ENCODE results near the gene ABHD16B. TPM values are rescaled to one million over a fixed set of nuclear protein-coding genes. Genes with fewer than 3 reads are reported as not detected.

ABHD16B gene
- total RNA-seq, 1 experiment from 2014 or later: not detected

DNA sequence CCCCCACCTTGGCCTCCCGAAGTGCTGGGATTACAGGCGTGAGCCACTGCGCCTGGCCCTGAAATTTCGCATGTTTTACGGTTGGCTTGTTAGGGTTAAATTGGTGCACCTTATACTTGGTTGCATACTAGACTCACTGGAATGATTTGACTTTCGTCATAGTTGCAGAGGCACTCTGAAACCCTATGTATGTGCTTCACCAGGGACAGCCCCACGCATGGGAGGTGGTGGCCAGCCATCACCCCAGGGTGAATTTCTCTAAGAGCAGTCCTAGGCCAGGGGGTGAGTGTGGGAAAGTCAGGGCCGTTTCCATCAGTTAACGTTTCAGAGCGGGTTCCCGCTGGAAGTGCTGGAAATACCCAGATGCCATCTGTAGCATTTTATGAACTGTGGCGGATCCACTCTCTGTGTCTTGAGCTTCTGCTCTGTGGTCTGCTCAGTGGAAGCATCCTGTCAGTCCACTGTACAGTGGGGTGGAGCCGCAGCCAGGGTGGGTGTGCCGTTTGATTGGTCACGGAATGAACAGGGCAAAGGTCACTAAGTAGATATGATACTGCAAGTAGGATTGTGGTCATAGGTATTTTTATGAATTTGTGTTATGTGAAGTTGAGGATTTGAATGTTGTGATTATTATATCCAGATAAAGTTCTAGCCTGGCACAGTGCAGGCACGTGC, 46.8 kb downstream of the ABHD16B start:
- Histone ChIP-seq H2AFZ (ENCODE audit: low read length) (no peak overlapping the region), H3K4me3 (ENCODE audit: low read length) (no peak overlapping the region), H3K9me3 (ENCODE audit: low read length) (no peaks in the 10 kb centered on the region), H3K27me3 (ENCODE audit: low read length) (no peaks in the 10 kb centered on the region), H3K4me2 (ENCODE audit: low read length) (no peak overlapping the region), H4K20me1 (ENCODE audit: low read length) (peaks cover 13% of the 10 kb centered on the region; the same call in 1 of the 2 replicates), H3K79me2 (ENCODE audit: low read length) (peaks cover 95% of the 10 kb centered on the region), H3K36me3 (ENCODE audit: low read depth, low read length) (0 out of 2 replicates have a peak, but pooled peaks cover 3% of the 10 kb centered on the region), H3K4me1 (ENCODE audit: insufficient read depth, low read length) (peaks cover 39% of the 10 kb centered on the region), H3K9ac (ENCODE audit: low read length) (no peak overlapping the region), H3K9me2 (replicated peaks; ENCODE audit: low read length) (no peaks in the 10 kb centered on the region), H3F3A (ENCODE audit: low read length, unreplicated experiment) (peaks cover 7% of the 10 kb centered on the region), H3K27ac (ENCODE audit: low read length) (no peak overlapping the region)
- TF ChIP-seq EZH2phosphoT487 (IDR thresholded peaks at IDR 0.05; ENCODE audit: borderline replicate concordance, low read length): no peak
- DNase-seq (no peak), ATAC-seq (no peak)
- ChIA-PET CTCF (interaction anchor here (0.7 kb wide), 1 partner anchor 48 kb away, joined by 3 read pairs; the partner anchor contains the start of gene UCKL1), POLR2A (ENCODE audit: unreplicated experiment) (no interaction called here)
- intact Hi-C loops (cut with micrococcal nuclease): no loop called here
- BruUV-seq (replicated peaks): no TSS peak

- Histone ChIP-seq H3K27ac (ENCODE audit: low read length) (peak overlapping the region; percentile 74), H3K4me2 (ENCODE audit: low read length) (peak overlapping the region; percentile 80), H3K9me2 (replicated peaks; ENCODE audit: low read length) (no peaks in the 10 kb centered on the region), H2AFZ (ENCODE audit: low read length) (peak overlapping the region; percentile 8; the same call in 1 of the 2 replicates), H3K27me3 (ENCODE audit: low read length) (no peaks in the 10 kb centered on the region), H4K20me1 (ENCODE audit: low read length) (peaks cover 19% of the 10 kb centered on the region; the same call in 1 of the 2 replicates), H3K4me1 (ENCODE audit: insufficient read depth, low read length) (peaks cover 28% of the 10 kb centered on the region), H3K9me3 (ENCODE audit: low read length) (no peaks in the 10 kb centered on the region), H3K36me3 (ENCODE audit: low read depth, low read length) (peaks cover 5% of the 10 kb centered on the region; the same call in 1 of the 2 replicates), H3K79me2 (ENCODE audit: low read length) (peaks cover 93% of the 10 kb centered on the region), H3F3A (ENCODE audit: low read length, unreplicated experiment) (peaks cover 7% of the 10 kb centered on the region), H3K9ac (ENCODE audit: low read length) (peak overlapping the region; percentile 30), H3K4me3 (ENCODE audit: low read length) (peak overlapping the region; percentile 41)
- DNase-seq: peak; percentile 92
- POLR2A ChIA-PET (ENCODE audit: unreplicated experiment): interaction anchor here (0.6 to 1.4 kb wide), 3 partner anchors 29 to 46 kb away, joined by 3 to 12 read pairs (median 5); partner anchors contain the start of genes TPD52L2 and UCKL1
- no peak for TF ChIP-seq EZH2phosphoT487 (IDR thresholded peaks at IDR 0.05; ENCODE audit: borderline replicate concordance, low read length)
- no TSS peak for BruUV-seq (replicated peaks)
- intact Hi-C loops (cut with micrococcal nuclease): loop anchor here (1.0 to 2.0 kb wide), 3 partner anchors 14 to 62 kb away; partner anchors contain the start of gene UCKL1
- CTCF ChIA-PET: interaction anchor here (0.6 to 1.2 kb wide), 4 partner anchors 63 to 688 kb away, joined by 3 to 7 read pairs (median 4); no protein-coding TSS in a partner anchor
- peak; percentile 96 for ATAC-seq
Observed at GRCh38 chr20:63911176-63911575, 49.9 kb downstream of the ABHD16B start.

Other genes starting within 250 kb of the ABHD16B start
- 13.7 and 21.9 TPM in 2 replicates for gene GMEB2, start 234.4 kb upstream of the ABHD16B start, total RNA-seq (2014; rRNA removed)
- gene STMN3, start 208.1 kb upstream of the ABHD16B start, total RNA-seq (2014; rRNA removed): 15.8 and 24.5 TPM in 2 replicates
- 43.0 and 56.2 TPM in 2 replicates for gene RTEL1, start 203.2 kb upstream of the ABHD16B start, total RNA-seq (2014; rRNA removed)
- gene TNFRSF6B, start 164.8 kb upstream of the ABHD16B start, total RNA-seq (2014; rRNA removed): 41.6 and 59.0 TPM in 2 replicates
- gene ARFRP1, start 153.5 kb upstream of the ABHD16B start, total RNA-seq (2014; rRNA removed): 71.2 and 73.5 TPM in 2 replicates
- gene ZGPAT, start 153.5 kb upstream of the ABHD16B start, total RNA-seq (2014; rRNA removed): 37.9 and 56.8 TPM in 2 replicates
- gene LIME1, start 124.8 kb upstream of the ABHD16B start, total RNA-seq (2014; rRNA removed): 17.3 and 18.6 TPM in 2 replicates
- gene SLC2A4RG, start 121.7 kb upstream of the ABHD16B start, total RNA-seq (2014; rRNA removed): 116 TPM in 2 replicates
- gene ZBTB46, start 30.2 kb upstream of the ABHD16B start, total RNA-seq (2014; rRNA removed): 2.8 and 7.3 TPM in 2 replicates
- gene TPD52L2, start 3.8 kb downstream of the ABHD16B start, total RNA-seq (2014; rRNA removed): 147 and 167 TPM in 2 replicates
- gene DNAJC5, start 33.6 kb downstream of the ABHD16B start, total RNA-seq (2014; rRNA removed): 73.7 and 80.1 TPM in 2 replicates
- gene UCKL1, start 94.9 kb downstream of the ABHD16B start, total RNA-seq (2014; rRNA removed): 37.2 and 47.4 TPM in 2 replicates
- gene ZNF512B, start 108.4 kb downstream of the ABHD16B start, total RNA-seq (2014; rRNA removed): 18.0 and 24.1 TPM in 2 replicates
- 7.4 and 13.4 TPM in 2 replicates for gene SAMD10, start 118.1 kb downstream of the ABHD16B start, total RNA-seq (2014; rRNA removed)
- 67.1 and 87.2 TPM in 2 replicates for gene PRPF6, start 119.6 kb downstream of the ABHD16B start, total RNA-seq (2014; rRNA removed)
- gene C20orf204, start 174.7 kb downstream of the ABHD16B start, total RNA-seq (2014; rRNA removed): 2.1 and 3.4 TPM in 2 replicates
- 1.1 and 1.5 TPM in 2 replicates for gene SOX18, start 188.1 kb downstream of the ABHD16B start, total RNA-seq (2014; rRNA removed)
- gene TCEA2, start 201.7 kb downstream of the ABHD16B start, total RNA-seq (2014; rRNA removed): 19.1 and 23.4 TPM in 2 replicates
- 43.2 and 54.3 TPM in 2 replicates for gene RGS19, start 218.0 kb downstream of the ABHD16B start, total RNA-seq (2014; rRNA removed)
- 5.6 and 7.4 TPM in 2 replicates for gene OPRL1, start 218.6 kb downstream of the ABHD16B start, total RNA-seq (2014; rRNA removed)
- gene LKAAEAR1, start 222.9 kb downstream of the ABHD16B start, total RNA-seq (2014; rRNA removed): 0.98 and 1.1 TPM in 2 replicates
- gene NPBWR2, start 246.1 kb downstream of the ABHD16B start, total RNA-seq (2014; rRNA removed): not detected in 2 replicates